SH-SY5Y (cell line): Measurements from ENCODE around the gene KIF18B.

ENCODE experiments used
- GATA2 ChIP-seq: IDR thresholded peaks from 2 replicates; pipeline ENCODE4 v1.6.1; 2011; ENCODE audit warnings: mild to moderate bottlenecking, low read depth, low read length
- GATA3 ChIP-seq: IDR thresholded peaks from 2 replicates; pipeline ENCODE4 v1.6.1; 2011; ENCODE audit warnings: low read depth, mild to moderate bottlenecking, low read length, moderate library complexity

DNA sequence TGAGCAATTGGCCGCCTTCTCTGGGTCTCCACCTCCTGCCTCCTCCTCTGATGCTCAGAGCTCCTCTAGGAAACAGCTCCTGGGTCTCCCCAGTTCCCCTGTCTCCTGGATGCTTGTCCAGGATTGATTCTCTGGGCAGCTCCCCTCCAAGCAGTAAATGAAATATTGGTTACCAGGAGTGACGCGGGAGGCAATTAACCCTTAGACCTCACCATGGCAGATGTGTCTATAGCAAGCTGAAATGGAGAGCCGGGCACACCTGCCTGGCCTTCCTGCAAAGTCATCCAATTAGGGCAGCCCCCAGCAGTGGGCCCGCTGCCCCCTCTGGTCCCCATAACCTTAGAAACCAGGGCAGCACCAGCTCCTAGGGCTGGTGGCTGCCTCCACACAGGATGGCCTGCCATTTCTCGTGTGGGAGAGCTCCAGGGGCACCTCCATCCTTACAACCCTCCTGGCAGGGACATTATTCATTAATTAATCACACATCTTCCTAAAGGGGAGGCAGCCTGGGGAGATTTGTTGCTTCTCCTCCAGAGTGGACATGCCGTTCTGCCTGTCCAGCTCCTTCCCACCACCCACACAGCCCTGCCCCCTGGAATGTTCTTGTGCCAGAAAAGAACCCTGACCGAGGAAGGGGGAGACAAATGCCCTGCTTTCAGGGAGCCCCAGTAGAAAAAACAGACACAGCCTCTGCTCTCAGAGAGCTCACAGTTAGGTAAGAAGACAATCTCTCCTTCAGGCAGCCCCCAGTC lies 8.3 kb upstream of the KIF18B start:
- no peak for TF ChIP-seq GATA2
- TF ChIP-seq GATA3, result no peak
